ENCODE measurements around the gene TLCD2. TPM values are rescaled to one million over a fixed set of nuclear protein-coding genes. Genes with fewer than 3 reads are reported as not detected.

TLCD2 gene
- total and polyA plus RNA-seq, 12 donors: 0.96 to 6.0 (median 1.9) TPM

DNA sequence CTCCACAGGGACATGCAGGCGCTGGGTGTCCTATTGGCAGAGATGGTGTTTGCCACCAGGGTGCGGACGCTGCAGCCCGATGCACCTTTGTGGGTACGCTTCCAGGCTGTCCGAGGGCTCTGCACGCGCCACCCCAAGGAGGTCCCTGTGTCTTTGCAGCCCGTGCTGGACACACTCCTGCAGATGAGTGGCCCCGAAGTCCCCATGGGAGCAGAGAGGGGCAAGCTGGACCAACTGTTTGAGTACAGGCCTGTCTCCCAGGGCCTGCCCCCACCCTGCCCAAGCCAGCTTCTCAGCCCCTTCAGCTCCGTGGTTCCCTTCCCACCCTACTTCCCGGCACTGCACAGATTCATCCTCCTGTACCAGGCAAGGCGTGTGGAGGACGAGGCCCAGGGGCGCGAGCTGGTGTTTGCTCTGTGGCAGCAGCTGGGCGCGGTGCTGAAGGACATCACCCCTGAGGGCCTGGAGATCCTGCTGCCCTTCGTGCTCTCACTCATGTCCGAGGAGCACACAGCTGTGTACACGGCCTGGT lies 17.1 kb upstream of the TLCD2 start:
- TF ChIP-seq, protein P1, sequence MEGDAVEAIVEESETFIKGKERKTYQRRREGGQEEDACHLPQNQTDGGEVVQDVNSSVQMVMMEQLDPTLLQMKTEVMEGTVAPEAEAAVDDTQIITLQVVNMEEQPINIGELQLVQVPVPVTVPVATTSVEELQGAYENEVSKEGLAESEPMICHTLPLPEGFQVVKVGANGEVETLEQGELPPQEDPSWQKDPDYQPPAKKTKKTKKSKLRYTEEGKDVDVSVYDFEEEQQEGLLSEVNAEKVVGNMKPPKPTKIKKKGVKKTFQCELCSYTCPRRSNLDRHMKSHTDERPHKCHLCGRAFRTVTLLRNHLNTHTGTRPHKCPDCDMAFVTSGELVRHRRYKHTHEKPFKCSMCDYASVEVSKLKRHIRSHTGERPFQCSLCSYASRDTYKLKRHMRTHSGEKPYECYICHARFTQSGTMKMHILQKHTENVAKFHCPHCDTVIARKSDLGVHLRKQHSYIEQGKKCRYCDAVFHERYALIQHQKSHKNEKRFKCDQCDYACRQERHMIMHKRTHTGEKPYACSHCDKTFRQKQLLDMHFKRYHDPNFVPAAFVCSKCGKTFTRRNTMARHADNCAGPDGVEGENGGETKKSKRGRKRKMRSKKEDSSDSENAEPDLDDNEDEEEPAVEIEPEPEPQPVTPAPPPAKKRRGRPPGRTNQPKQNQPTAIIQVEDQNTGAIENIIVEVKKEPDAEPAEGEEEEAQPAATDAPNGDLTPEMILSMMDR (IDR thresholded peaks at IDR 0.05): no peak
- peaks cover 9 to 79% (median 38%) of the 10 kb centered on the region in 9 donors for H3K4me1 ChIP-seq
- WGBS, 2 donors: 90 to 93% methylated on average over 21 of the region's 21 CpGs
- DNase-seq (no peak), ATAC-seq (no peak)
- intact Hi-C loops (cut with DNase I): loop anchor here in 5 of 10 donors (5.0 to 10.0 kb wide), 5 partner anchors 55 to 317 kb away; partner anchors contain the start of genes OVCA2 (in 2 of the 5), DPH1 (in 1 of the 5) and RTN4RL1 (in 1 of the 5)
- H3K4me3 ChIP-seq: no peak overlapping the region
- H3K27ac ChIP-seq: peak overlapping the region in 1 of 10 donors; percentile 31
- H3K27me3 ChIP-seq: no peaks in the 10 kb centered on the region
- H3K36me3 ChIP-seq: peaks cover 0 to 64% (median 2%) of the 10 kb centered on the region in 9 donors
- H3K9me3 ChIP-seq: no peaks in the 10 kb centered on the region

DNA sequence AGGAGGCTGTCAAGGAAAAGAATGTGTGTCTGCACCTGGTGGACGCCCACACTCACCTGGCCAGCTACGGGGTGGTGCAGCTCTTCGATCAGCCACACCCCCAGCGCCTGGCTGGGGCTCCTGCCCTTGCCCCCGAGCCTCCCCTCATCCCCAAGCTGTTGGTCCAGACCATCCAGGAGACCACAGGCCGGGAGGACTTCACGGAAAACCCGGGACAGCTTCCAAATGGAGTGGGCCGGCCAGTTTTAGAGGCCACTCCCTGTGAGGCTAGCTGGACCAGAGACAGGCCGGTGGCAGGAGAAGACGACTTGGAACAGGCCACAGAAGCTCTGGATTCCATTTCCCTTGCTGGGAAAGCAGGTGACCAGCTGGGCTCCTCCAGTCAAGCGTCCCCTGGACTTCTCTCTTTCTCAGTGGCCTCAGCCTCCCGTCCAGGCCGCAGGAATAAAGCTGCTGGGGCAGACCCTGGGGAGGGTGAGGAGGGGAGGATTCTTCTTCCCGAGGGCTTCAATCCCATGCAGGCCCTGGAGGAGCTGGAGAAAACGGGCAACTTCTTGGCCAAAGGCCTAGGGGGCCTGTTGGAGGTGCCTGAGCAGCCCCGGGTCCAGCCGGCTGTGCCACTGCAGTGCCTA lies 16.6 kb upstream of the TLCD2 start:
- Histone ChIP-seq H3K9me3 (no peaks in the 10 kb centered on the region), H3K27ac (peak overlapping the region in 1 of 10 donors; percentile 31), H3K4me3 (no peak overlapping the region), H3K27me3 (no peaks in the 10 kb centered on the region), H3K36me3 (peaks cover 0 to 58% (median 2%) of the 10 kb centered on the region in 9 donors), H3K4me1 (peaks cover 9 to 82% (median 38%) of the 10 kb centered on the region in 9 donors)
- WGBS, 2 donors: 82 to 87% methylated on average over 18 of the region's 18 CpGs
- intact Hi-C loops (cut with DNase I): loop anchor here in 5 of 10 donors (5.0 to 10.0 kb wide), 5 partner anchors 56 to 318 kb away; partner anchors contain the start of genes OVCA2 (in 2 of the 5), DPH1 (in 1 of the 5) and RTN4RL1 (in 1 of the 5)
- ATAC-seq (no peak), DNase-seq (no peak)
- TF ChIP-seq, protein P1 (IDR thresholded peaks at IDR 0.05): no peak

DNA sequence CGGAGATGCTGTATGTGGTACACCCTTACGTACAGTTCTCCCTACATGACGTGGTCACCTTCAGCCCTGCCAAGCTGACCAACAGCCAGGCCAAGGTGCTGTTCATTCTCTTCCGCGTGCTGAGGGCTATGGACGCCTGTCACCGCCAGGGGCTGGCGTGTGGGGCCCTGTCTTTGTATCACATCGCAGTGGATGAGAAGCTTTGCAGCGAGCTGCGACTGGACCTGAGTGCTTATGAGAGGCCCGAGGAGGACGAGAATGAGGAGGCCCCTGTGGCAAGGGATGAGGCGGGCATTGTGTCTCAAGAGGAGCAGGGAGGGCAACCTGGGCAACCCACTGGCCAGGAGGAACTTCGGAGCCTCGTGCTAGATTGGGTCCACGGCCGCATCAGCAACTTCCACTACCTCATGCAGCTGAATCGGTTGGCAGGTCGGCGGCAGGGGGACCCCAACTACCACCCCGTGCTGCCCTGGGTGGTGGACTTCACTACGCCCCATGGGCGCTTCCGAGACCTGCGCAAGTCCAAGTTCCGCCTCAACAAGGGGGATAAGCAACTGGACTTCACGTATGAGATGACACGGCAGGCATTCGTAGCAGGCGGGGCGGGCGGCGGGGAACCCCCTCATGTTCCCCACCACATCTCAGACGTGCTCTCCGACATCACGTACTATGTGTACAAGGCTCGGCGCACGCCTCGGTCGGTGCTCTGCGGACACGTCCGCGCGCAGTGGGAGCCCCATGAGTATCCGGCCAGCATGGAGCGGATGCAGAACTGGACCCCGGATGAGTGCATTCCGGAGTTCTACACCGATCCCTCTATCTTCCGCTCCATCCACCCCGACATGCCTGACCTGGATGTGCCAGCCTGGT lies 15.7 kb upstream of the TLCD2 start:
- Histone ChIP-seq H3K4me3 (peak overlapping the region in 8 of 10 donors; percentile 66 to 81 (median 72)), H3K27ac (peak overlapping the region in 4 of 10 donors; percentile 80 to 97 (median 86)), H3K36me3 (peaks cover 0 to 49% (median 2%) of the 10 kb centered on the region in 9 donors), H3K9me3 (no peaks in the 10 kb centered on the region), H3K27me3 (no peaks in the 10 kb centered on the region), H3K4me1 (peaks cover 9 to 82% (median 38%) of the 10 kb centered on the region in 9 donors)
- TF ChIP-seq, protein P1 (IDR thresholded peaks at IDR 0.05): no peak
- 94 to 96% methylated on average over 54 of the region's 54 CpGs for WGBS, 2 donors
- no peak for DNase-seq
- intact Hi-C loops (cut with DNase I): loop anchor here in 7 of 10 donors (2.0 to 10.0 kb wide), 7 partner anchors 56 to 319 kb away; partner anchors contain the start of genes OVCA2 (in 2 of the 7), DPH1 (in 1 of the 7) and RTN4RL1 (in 1 of the 7)
- ATAC-seq: no peak
